HepG2 (cell line): ENCODE results near the gene CBY1.

Experiments used
- CHD2 ChIP-seq: IDR thresholded peaks from 2 replicates; pipeline ENCODE4 v1.6.1; 2011; ENCODE audit warnings: low read depth, low read length, improper control_type of control experiment
- CTCF ChIP-seq: sonication (generic); formaldehyde crosslinking; IDR thresholded peaks from 2 replicates; pipeline ENCODE4 v1.5.0; 2020; ENCODE audit warnings: mild to moderate bottlenecking, missing genetic modification reagents, moderate library complexity
- ESRRA ChIP-seq: sonication (generic); formaldehyde crosslinking; IDR thresholded peaks from 2 replicates; pipeline ENCODE4 v1.5.1; 2020; ENCODE audit warnings: mild to moderate bottlenecking, low read depth, missing genetic modification reagents
- MAZ ChIP-seq, 2 experiments: sonication (generic) in 1 of 2; formaldehyde crosslinking in 1 of 2; IDR thresholded peaks; 2 replicates each; pipeline versions ENCODE4 v1.5.0 to v1.6.1; 2012 to 2020; ENCODE audit warnings: low read depth in 2 of 2, mild to moderate bottlenecking in 2 of 2, borderline replicate concordance in 1 of 2, improper control_type of control experiment in 1 of 2, low read length in 1 of 2, missing genetic modification reagents in 1 of 2, moderate library complexity in 1 of 2
- RFX1 ChIP-seq: fragments of 450-650 bp; IDR thresholded peaks from 2 replicates; pipeline ENCODE4 v1.6.1; 2017
- ZMYM2 ChIP-seq: sonication (generic); formaldehyde crosslinking; IDR thresholded peaks from 2 replicates; pipeline ENCODE4 v1.8.0; 2022; ENCODE audit warnings: mild to moderate bottlenecking, missing genetic modification reagents
- ZNF34 ChIP-seq: sonication (generic); formaldehyde crosslinking; IDR thresholded peaks from 2 replicates; pipeline ENCODE4 v1.4.0; 2020; ENCODE audit warnings: mild to moderate bottlenecking, missing genetic modification reagents, borderline replicate concordance
- TF ChIP-seq, protein P1 (sequence below): sonication (generic); formaldehyde crosslinking; IDR thresholded peaks from 2 replicates; pipeline ENCODE4 v1.8.1; 2023; ENCODE audit warnings: missing genetic modification reagents, inconsistent platforms, borderline replicate concordance
- TF ChIP-seq, protein P2 (sequence below): sonication (generic); formaldehyde crosslinking; IDR thresholded peaks from 2 replicates; pipeline ENCODE4 v1.5.1; 2020; ENCODE audit warnings: mild to moderate bottlenecking, missing genetic modification reagents, borderline replicate concordance

GRCh38 chr22:38715852-38716251, 59.4 kb downstream of the CBY1 start:
- TF ChIP-seq CTCF (no peak), ZMYM2 (no peak), ZNF34 (no peak), RFX1 (no peak), CHD2 (no peak), MAZ (IDR thresholded peaks at IDR 0.05; ENCODE audit: borderline replicate concordance, low read depth, low read length) (no peak), MAZ (CRISPR knock-in tag; IDR thresholded peaks at IDR 0.05; ENCODE audit: low read depth) (no peak), ESRRA (CRISPR knock-in tag) (no peak)
- TF ChIP-seq, protein P1, sequence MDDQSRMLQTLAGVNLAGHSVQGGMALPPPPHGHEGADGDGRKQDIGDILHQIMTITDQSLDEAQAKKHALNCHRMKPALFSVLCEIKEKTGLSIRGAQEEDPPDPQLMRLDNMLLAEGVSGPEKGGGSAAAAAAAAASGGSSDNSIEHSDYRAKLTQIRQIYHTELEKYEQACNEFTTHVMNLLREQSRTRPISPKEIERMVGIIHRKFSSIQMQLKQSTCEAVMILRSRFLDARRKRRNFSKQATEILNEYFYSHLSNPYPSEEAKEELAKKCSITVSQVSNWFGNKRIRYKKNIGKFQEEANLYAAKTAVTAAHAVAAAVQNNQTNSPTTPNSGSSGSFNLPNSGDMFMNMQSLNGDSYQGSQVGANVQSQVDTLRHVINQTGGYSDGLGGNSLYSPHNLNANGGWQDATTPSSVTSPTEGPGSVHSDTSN (CRISPR knock-in tag): no peak
- TF ChIP-seq, protein P2, sequence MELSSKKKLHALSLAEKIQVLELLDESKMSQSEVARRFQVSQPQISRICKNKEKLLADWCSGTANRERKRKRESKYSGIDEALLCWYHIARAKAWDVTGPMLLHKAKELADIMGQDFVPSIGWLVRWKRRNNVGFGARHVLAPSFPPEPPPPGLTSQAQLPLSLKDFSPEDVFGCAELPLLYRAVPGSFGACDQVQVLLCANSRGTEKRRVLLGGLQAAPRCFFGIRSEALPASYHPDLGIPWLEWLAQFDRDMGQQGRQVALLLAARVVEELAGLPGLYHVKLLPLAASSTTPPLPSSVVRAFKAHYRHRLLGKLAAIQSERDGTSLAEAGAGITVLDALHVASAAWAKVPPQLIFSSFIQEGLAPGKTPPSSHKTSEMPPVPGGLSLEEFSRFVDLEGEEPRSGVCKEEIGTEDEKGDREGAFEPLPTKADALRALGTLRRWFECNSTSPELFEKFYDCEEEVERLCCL (CRISPR knock-in tag): no peak
